CD4-positive, alpha-beta T cell treated with Interferon alpha-2 for 1 hour (primary cell): ENCODE data around the gene GTF3C4.

Source experiments
- DNase-seq, 2 donors: peaks; one replicate each; pipeline ENCODE4 v3.0.0-alpha.2; 2020 to 2022

The GTF3C4 gene

GRCh38 chr9:132670457-132671391 is at the start of gene GTF3C4:
Gene GTF3C4 (plus strand): TSS chr9:132670464. CDS start chr9:132670599, 135 bp downstream.
- peak; percentile 61 to 78 for DNase-seq

- DNase-seq: no peak
These were observed 48.1 kb upstream of the GTF3C4 start for GRCh38 chr9:132622159-132622558.

- DNase-seq: no peak
These were observed 44.0 kb upstream of the GTF3C4 start for GRCh38 chr9:132626285-132626684.

GRCh38 chr9:132627106-132627505 is 43.2 kb upstream of the GTF3C4 start:
- no peak for DNase-seq

- no peak for DNase-seq
These were observed 42.7 kb upstream of the GTF3C4 start for GRCh38 chr9:132627594-132627993.

GRCh38 chr9:132628746-132629145 is 41.5 kb upstream of the GTF3C4 start:
- DNase-seq: no peak

- no peak for DNase-seq
These were observed 40.1 kb upstream of the GTF3C4 start for GRCh38 chr9:132630116-132630515.

GRCh38 chr9:132630811-132631210 is 39.5 kb upstream of the GTF3C4 start:
- DNase-seq: no peak

- DNase-seq: no peak
These were observed 39.0 kb upstream of the GTF3C4 start for GRCh38 chr9:132631280-132631679.

- no peak for DNase-seq
These were observed 38.6 kb upstream of the GTF3C4 start for GRCh38 chr9:132631685-132632084.

- DNase-seq: no peak
These were observed 37.7 kb upstream of the GTF3C4 start for GRCh38 chr9:132632413-132633129.

GRCh38 chr9:132634327-132634726 is 35.9 kb upstream of the GTF3C4 start:
- DNase-seq: no peak

- DNase-seq: no peak
These were observed 32.9 kb upstream of the GTF3C4 start for GRCh38 chr9:132637351-132637750.

GRCh38 chr9:132637801-132638200 is 32.5 kb upstream of the GTF3C4 start:
- no peak for DNase-seq

- DNase-seq: no peak
These were observed 32.0 kb upstream of the GTF3C4 start for GRCh38 chr9:132638240-132638639.

GRCh38 chr9:132639322-132639721 is 30.9 kb upstream of the GTF3C4 start:
- no peak for DNase-seq

- DNase-seq: no peak
These were observed 29.0 kb upstream of the GTF3C4 start for GRCh38 chr9:132641216-132641615.

- no peak for DNase-seq
These were observed 26.0 kb upstream of the GTF3C4 start for GRCh38 chr9:132644251-132644650.

- DNase-seq: no peak
These were observed 25.0 kb upstream of the GTF3C4 start for GRCh38 chr9:132645306-132645705.

GRCh38 chr9:132645711-132646110 is 24.6 kb upstream of the GTF3C4 start:
- DNase-seq: no peak

GRCh38 chr9:132646726-132647125 is 23.5 kb upstream of the GTF3C4 start:
- DNase-seq: no peak

- DNase-seq: no peak
These were observed 22.9 kb upstream of the GTF3C4 start for GRCh38 chr9:132647355-132647754.

GRCh38 chr9:132647806-132648205 is 22.5 kb upstream of the GTF3C4 start:
- no peak for DNase-seq

GRCh38 chr9:132648283-132648682 is 22.0 kb upstream of the GTF3C4 start:
- no peak for DNase-seq
